IMR-90 (cell line): ENCODE data around the gene CDH26. TPM values are rescaled to one million over a fixed set of nuclear protein-coding genes. Genes with fewer than 3 reads are reported as not detected.

Experiments
- ATAC-seq: fragments of 200-7000 bp; cut with Tn5 transposase; 2 replicates; pipeline ENCODE4 v1.9.1; 2020; ENCODE audit warnings: low read depth, mild to moderate bottlenecking, moderate library complexity
- BruUV-seq: library from RNA; stranded (reverse); fragments of 400-500 nt; replicated peaks from 2 replicates; lab custom pipeline; 2021; lab: Mats Ljungman, UMichigan
- CTCF ChIA-PET: fragments of 300-600 bp; formaldehyde crosslinking; extraction: SDS; loops from one replicate; lab custom pipeline; 2021; ENCODE audit warnings: antibody characterized with exemption; lab: Yijun Ruan, JAX
- POLR2A ChIA-PET: fragments of 300-600 bp; sonication (Branson Sonifier 250); formaldehyde crosslinking; loops from one replicate; lab custom pipeline; 2022; ENCODE audit warnings: antibody characterized with exemption; ENCODE audit not compliant: unreplicated experiment; lab: Charles Lee
- DNase-seq: peaks from one replicate; pipeline ENCODE4 v3.0.0; 2013
- H2AFZ ChIP-seq: replicated peaks from 2 replicates; pipeline ENCODE3; 2013; ENCODE audit warnings: low read length, mild to moderate bottlenecking; ENCODE audit not compliant: poor library complexity
- H2AK5ac ChIP-seq: 2 replicates; pipeline ENCODE4 v1.6.1; 2013; ENCODE audit warnings: low read depth, low read length, inconsistent platforms
- H2AK9ac ChIP-seq: replicated peaks from 2 replicates; pipeline ENCODE3; 2013; ENCODE audit warnings: mild to moderate bottlenecking, low read depth, low read length, moderate library complexity; ENCODE audit not compliant: poor library complexity
- H2BK120ac ChIP-seq: 2 replicates; pipeline ENCODE4 v1.6.1; 2013; ENCODE audit warnings: low read depth, low read length, inconsistent platforms
- H2BK15ac ChIP-seq: 3 replicates; pipeline ENCODE4 v1.6.1; 2013; ENCODE audit warnings: low read depth, low read length, inconsistent platforms
- H2BK20ac ChIP-seq: 2 replicates; pipeline ENCODE4 v1.6.1; 2013; ENCODE audit warnings: low read depth, mild to moderate bottlenecking, inconsistent platforms, low read length, moderate library complexity
- H2BK5ac ChIP-seq: 2 replicates; pipeline ENCODE4 v1.6.1; 2013; ENCODE audit warnings: mild to moderate bottlenecking, low read depth, low read length, inconsistent platforms; ENCODE audit not compliant: poor library complexity, severe bottlenecking
- H3K14ac ChIP-seq: replicated peaks from 2 replicates; pipeline ENCODE4 v1.6.1; 2013; ENCODE audit warnings: low read depth, low read length, inconsistent platforms
- H3K18ac ChIP-seq: 2 replicates; pipeline ENCODE4 v1.6.1; 2013; ENCODE audit warnings: low read depth, low read length, control low read depth
- H3K23ac ChIP-seq: 2 replicates; pipeline ENCODE4 v1.6.1; 2013; ENCODE audit warnings: low read depth, low read length, inconsistent platforms
- H3K27ac ChIP-seq: 2 replicates; pipeline ENCODE4 v1.5.1; 2013; ENCODE audit warnings: mild to moderate bottlenecking, control low read depth, low read length; ENCODE audit not compliant: insufficient read depth
- H3K27me3 ChIP-seq: 2 replicates; pipeline ENCODE4 v1.6.1; 2013; ENCODE audit warnings: low read length; ENCODE audit not compliant: control insufficient read depth, insufficient read depth
- H3K36me3 ChIP-seq: 2 replicates; pipeline ENCODE4 v1.6.1; 2013; ENCODE audit warnings: low read length, mixed read lengths; ENCODE audit not compliant: control insufficient read depth, insufficient read depth
- H3K4ac ChIP-seq: 2 replicates; pipeline ENCODE4 v1.6.1; 2013; ENCODE audit warnings: low read depth, low read length, inconsistent platforms
- H3K4me1 ChIP-seq: 2 replicates; pipeline ENCODE4 v1.6.1; 2013; ENCODE audit warnings: low read length, mixed read lengths; ENCODE audit not compliant: control insufficient read depth, insufficient read depth
- H3K4me2 ChIP-seq: 2 replicates; pipeline ENCODE4 v1.6.1; 2013; ENCODE audit warnings: low read depth, mild to moderate bottlenecking, control low read depth, low read length, moderate library complexity
- H3K4me3 ChIP-seq: 2 replicates; pipeline ENCODE4 v1.5.1; 2013; ENCODE audit warnings: low read depth, mild to moderate bottlenecking, control low read depth, low read length, moderate library complexity; ENCODE audit not compliant: insufficient read depth
- H3K56ac ChIP-seq: 2 replicates; pipeline ENCODE4 v1.6.1; 2013; ENCODE audit warnings: low read length, inconsistent platforms; ENCODE audit not compliant: insufficient read depth; ENCODE audit errors: extremely low read depth
- H3K79me1 ChIP-seq, 2 experiments: 2 replicates each; pipeline ENCODE4 v1.6.1; 2013; ENCODE audit warnings: low read length in 2 of 2, inconsistent platforms in 1 of 2, low read depth in 1 of 2
- H3K9ac ChIP-seq: 2 replicates; pipeline ENCODE4 v1.6.1; 2013; ENCODE audit warnings: low read depth, low read length, control low read depth
- H3K9me1 ChIP-seq: 2 replicates; pipeline ENCODE4 v1.6.1; 2013; ENCODE audit warnings: low read length, inconsistent platforms; ENCODE audit not compliant: insufficient read depth
- H3K9me3 ChIP-seq: 2 replicates; pipeline ENCODE4 v1.6.1; 2013; ENCODE audit warnings: low read length; ENCODE audit not compliant: control insufficient read depth, insufficient read depth
- H4K20me1 ChIP-seq: 2 replicates; pipeline ENCODE4 v1.6.1; 2013; ENCODE audit warnings: low read length, inconsistent platforms; ENCODE audit not compliant: insufficient read depth
- H4K5ac ChIP-seq: 2 replicates; pipeline ENCODE4 v1.6.1; 2013; ENCODE audit warnings: mild to moderate bottlenecking, low read depth, low read length, control low read depth
- H4K8ac ChIP-seq, 2 experiments: 2 replicates each; pipeline ENCODE4 v1.6.1; 2013; ENCODE audit warnings: low read depth in 2 of 2, low read length in 2 of 2, control low read depth in 1 of 2, inconsistent platforms in 1 of 2
- H4K91ac ChIP-seq: 2 replicates; pipeline ENCODE4 v1.6.1; 2013; ENCODE audit warnings: low read depth, low read length, inconsistent platforms; ENCODE audit not compliant: insufficient read depth
- BHLHE40 ChIP-seq: fragments of 150-350 bp; IDR thresholded peaks from 2 replicates; pipeline ENCODE4 v1.6.1; 2016; ENCODE audit warnings: mild to moderate bottlenecking, low read depth, low read length
- CEBPB ChIP-seq: IDR thresholded peaks from 2 replicates; pipeline ENCODE4 v1.6.1; 2012; ENCODE audit warnings: low read depth, low read length, improper control_type of control experiment
- FOS ChIP-seq: fragments of 150-350 bp; IDR thresholded peaks from 2 replicates; pipeline ENCODE4 v1.6.1; 2016; ENCODE audit warnings: low read depth, low read length
- MAFK ChIP-seq: IDR thresholded peaks from 2 replicates; pipeline ENCODE4 v1.6.1; 2012; ENCODE audit warnings: low read depth, low read length, improper control_type of control experiment
- MAZ ChIP-seq: IDR thresholded peaks from 2 replicates; pipeline ENCODE4 v1.6.1; 2012; ENCODE audit warnings: low read depth, mild to moderate bottlenecking, low read length, improper control_type of control experiment, moderate library complexity, borderline replicate concordance
- NFE2L2 ChIP-seq: fragments of 150-350 bp; IDR thresholded peaks from 2 replicates; pipeline ENCODE4 v1.6.1; 2016; ENCODE audit warnings: low read depth, mild to moderate bottlenecking, low read length
- RAD21 ChIP-seq: IDR thresholded peaks from 2 replicates; pipeline ENCODE4 v1.6.1; 2012; ENCODE audit warnings: low read length, improper control_type of control experiment
- RFX5 ChIP-seq: IDR thresholded peaks from 2 replicates; pipeline ENCODE4 v1.8.0; 2012; ENCODE audit warnings: low read depth, mild to moderate bottlenecking, low read length, moderate library complexity
- WGBS, 2 experiments: methylation state at CpG; one replicate each; pipeline versions ENCODE4 v1.1.5 to v1.1.7; 2013; ENCODE audit warnings: missing lambda C conversion rate in 2 of 2; ENCODE audit not compliant: insufficient read length in 1 of 2; ENCODE audit errors: extremely low coverage in 2 of 2; 5-methylcytosine and 5-hydroxymethylcytosine counted together
- dilution Hi-C: fragments of 300-500 bp; cut with HindIII; formaldehyde crosslinking; loops from one replicate; pipeline ENCODE4 v1.14.3; 2018; ENCODE audit warnings: low sequenced_read_pairs; ENCODE audit not compliant: unreplicated experiment
- in situ Hi-C: fragments of 300-500 bp; cut with MboI; formaldehyde crosslinking; loops from 3 replicates; pipeline ENCODE4 v1.14.3; 2019; ENCODE audit warnings: low sequenced_read_pairs, inconsistent platforms, mixed read lengths
- intact Hi-C: fragments of 100-400 bp; cut with micrococcal nuclease; formaldehyde crosslinking; loops from 2 replicates; pipeline ENCODE4 v1.10.0; 2022
- polyA plus RNA-seq, 3 experiments: library from polyadenylated mRNA; depleted of rRNA; stranded (reverse); fragments of >200 nt; gene quantifications; 2 replicates each; pipeline ENCODE4 v1.2.3, GENCODE V29; 2012; ENCODE audit warnings: low replicate concordance in 1 of 3
- total RNA-seq: library from RNA; depleted of rRNA; stranded (reverse); fragments of >200 nt; gene quantifications from 2 replicates; pipeline ENCODE4 v1.2.3, GENCODE V29; 2012
- TF ChIP-seq, protein P1 (sequence below): conservative IDR thresholded peaks from 2 replicates; pipeline ENCODE4 v1.5.1; 2012; ENCODE audit warnings: mild to moderate bottlenecking, low read depth, low read length, improper control_type of control experiment
- TF ChIP-seq, protein P2 (sequence below): fragments of 150-350 bp; IDR thresholded peaks from 2 replicates; pipeline ENCODE4 v1.6.1; 2017; ENCODE audit warnings: mild to moderate bottlenecking, antibody characterized with exemption, low read length, low read depth

Gene CDH26
- total and polyA plus RNA-seq, 2 of the 4 experiments (the other 2 are of a cell fraction): not detected

DNA sequence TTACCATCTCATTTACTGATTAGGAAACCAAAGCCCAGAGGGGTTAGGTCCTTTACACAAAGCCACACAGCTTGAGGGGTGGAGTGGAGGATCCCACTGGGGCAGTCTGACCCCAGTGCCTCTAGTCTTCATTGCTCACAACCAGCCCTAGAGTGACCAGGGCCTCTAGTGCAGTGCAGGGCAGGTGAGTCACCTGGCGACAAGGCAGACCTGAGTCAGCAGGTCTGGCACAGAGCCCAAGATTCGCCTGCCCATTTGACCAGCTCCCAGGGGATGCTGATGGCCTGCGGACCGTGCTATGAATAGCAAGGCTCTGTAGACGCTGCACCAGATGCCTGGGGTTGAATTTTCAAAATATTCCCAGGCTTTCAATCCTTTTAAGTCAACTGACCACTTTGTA is 29.9 kb downstream of the CDH26 start:
- H3K79me1 ChIP-seq: no peaks in the 10 kb centered on the region
- no peaks in the 10 kb centered on the region for H4K20me1 ChIP-seq
- no peak overlapping the region for H2AK5ac ChIP-seq
- dilution Hi-C loops (no loop called here), in situ Hi-C loops (no loop called here), intact Hi-C loops (no loop called here)
- H3K56ac ChIP-seq: no peak overlapping the region
- no peak overlapping the region for H3K27ac ChIP-seq
- H4K8ac ChIP-seq: no peak overlapping the region
- H2AK9ac ChIP-seq: no peak overlapping the region
- H3K9ac ChIP-seq: no peak overlapping the region
- no TSS peak for BruUV-seq
- no peak overlapping the region for H4K91ac ChIP-seq
- no peak for ATAC-seq
- no peak overlapping the region for H2BK20ac ChIP-seq
- H4K5ac ChIP-seq: no peak overlapping the region
- H2BK5ac ChIP-seq: no peak overlapping the region
- no peaks in the 10 kb centered on the region for H3K9me1 ChIP-seq
- TF ChIP-seq MAFK (no peak), RFX5 (no peak), MAZ (no peak), BHLHE40 (no peak), CEBPB (no peak), NFE2L2 (no peak), RAD21 (no peak), FOS (no peak)
- TF ChIP-seq, protein P1, sequence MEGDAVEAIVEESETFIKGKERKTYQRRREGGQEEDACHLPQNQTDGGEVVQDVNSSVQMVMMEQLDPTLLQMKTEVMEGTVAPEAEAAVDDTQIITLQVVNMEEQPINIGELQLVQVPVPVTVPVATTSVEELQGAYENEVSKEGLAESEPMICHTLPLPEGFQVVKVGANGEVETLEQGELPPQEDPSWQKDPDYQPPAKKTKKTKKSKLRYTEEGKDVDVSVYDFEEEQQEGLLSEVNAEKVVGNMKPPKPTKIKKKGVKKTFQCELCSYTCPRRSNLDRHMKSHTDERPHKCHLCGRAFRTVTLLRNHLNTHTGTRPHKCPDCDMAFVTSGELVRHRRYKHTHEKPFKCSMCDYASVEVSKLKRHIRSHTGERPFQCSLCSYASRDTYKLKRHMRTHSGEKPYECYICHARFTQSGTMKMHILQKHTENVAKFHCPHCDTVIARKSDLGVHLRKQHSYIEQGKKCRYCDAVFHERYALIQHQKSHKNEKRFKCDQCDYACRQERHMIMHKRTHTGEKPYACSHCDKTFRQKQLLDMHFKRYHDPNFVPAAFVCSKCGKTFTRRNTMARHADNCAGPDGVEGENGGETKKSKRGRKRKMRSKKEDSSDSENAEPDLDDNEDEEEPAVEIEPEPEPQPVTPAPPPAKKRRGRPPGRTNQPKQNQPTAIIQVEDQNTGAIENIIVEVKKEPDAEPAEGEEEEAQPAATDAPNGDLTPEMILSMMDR: no peak
- TF ChIP-seq, protein P2, sequence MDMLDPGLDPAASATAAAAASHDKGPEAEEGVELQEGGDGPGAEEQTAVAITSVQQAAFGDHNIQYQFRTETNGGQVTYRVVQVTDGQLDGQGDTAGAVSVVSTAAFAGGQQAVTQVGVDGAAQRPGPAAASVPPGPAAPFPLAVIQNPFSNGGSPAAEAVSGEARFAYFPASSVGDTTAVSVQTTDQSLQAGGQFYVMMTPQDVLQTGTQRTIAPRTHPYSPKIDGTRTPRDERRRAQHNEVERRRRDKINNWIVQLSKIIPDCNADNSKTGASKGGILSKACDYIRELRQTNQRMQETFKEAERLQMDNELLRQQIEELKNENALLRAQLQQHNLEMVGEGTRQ: no peak
- no peak overlapping the region for H3K4ac ChIP-seq
- ChIA-PET CTCF (interaction anchor here (0.8 kb wide), 1 partner anchor 55 kb away, joined by 3 read pairs; no protein-coding TSS in a partner anchor), POLR2A (no interaction called here)
- no peaks in the 10 kb centered on the region for H3K36me3 ChIP-seq
- no peak overlapping the region for H3K23ac ChIP-seq
- no peaks in the 10 kb centered on the region for H3K9me3 ChIP-seq
- no peak overlapping the region for H2BK120ac ChIP-seq
- no peak overlapping the region for H2BK15ac ChIP-seq
- H3K18ac ChIP-seq: no peak overlapping the region
- H3K4me3 ChIP-seq: no peak overlapping the region
- no peaks in the 10 kb centered on the region for H3K4me1 ChIP-seq
- peaks cover 2% of the 10 kb centered on the region; the same call in 1 of the 2 replicates for H3K27me3 ChIP-seq
- H2AFZ ChIP-seq: no peak overlapping the region
- 31% methylated on average over 3 of the region's 5 CpGs; no CpG with 5 or more reads in 1 of the 2 experiments for WGBS, 2 experiments
- peak; percentile 11 for DNase-seq
- no peak overlapping the region for H3K4me2 ChIP-seq
- no peak overlapping the region for H3K14ac ChIP-seq
